HepG2 (cell line): Measurements from ENCODE around the gene GABRG3.

Experiments used
- HDAC1 ChIP-seq: sonication (generic); formaldehyde crosslinking; IDR thresholded peaks from 2 replicates; pipeline ENCODE4 v1.5.1; 2020; ENCODE audit warnings: mild to moderate bottlenecking, missing genetic modification reagents
- KDM4B ChIP-seq: sonication (generic); formaldehyde crosslinking; IDR thresholded peaks from 2 replicates; pipeline ENCODE4 v1.4.0; 2020; ENCODE audit warnings: missing genetic modification reagents
- SNAI1 ChIP-seq: sonication (generic); formaldehyde crosslinking; IDR thresholded peaks from 2 replicates; pipeline ENCODE4 v1.5.0; 2020; ENCODE audit warnings: mild to moderate bottlenecking, missing genetic modification reagents, borderline replicate concordance
- SRF ChIP-seq: IDR thresholded peaks from 2 replicates; pipeline ENCODE4 v1.6.1; 2011; ENCODE audit warnings: mild to moderate bottlenecking, low read depth, low read length, moderate library complexity
- ZNF274 ChIP-seq: sonication (generic); formaldehyde crosslinking; IDR thresholded peaks from 2 replicates; pipeline ENCODE4 v1.5.1; 2020; ENCODE audit warnings: mild to moderate bottlenecking, missing genetic modification reagents
- TF ChIP-seq, protein P1 (sequence below): sonication (generic); formaldehyde crosslinking; conservative IDR thresholded peaks from 2 replicates; pipeline ENCODE4 v1.8.0; 2022; ENCODE audit warnings: low read depth, missing genetic modification reagents
- TF ChIP-seq, protein P2 (sequence below): sonication (generic); formaldehyde crosslinking; IDR thresholded peaks from 2 replicates; pipeline ENCODE4 v1.5.0; 2020; ENCODE audit warnings: mild to moderate bottlenecking, missing genetic modification reagents, moderate library complexity
- TF ChIP-seq, protein P3 (sequence below): IDR thresholded peaks from 2 replicates; pipeline ENCODE4 v1.6.1; 2012; ENCODE audit warnings: inconsistent platforms

DNA sequence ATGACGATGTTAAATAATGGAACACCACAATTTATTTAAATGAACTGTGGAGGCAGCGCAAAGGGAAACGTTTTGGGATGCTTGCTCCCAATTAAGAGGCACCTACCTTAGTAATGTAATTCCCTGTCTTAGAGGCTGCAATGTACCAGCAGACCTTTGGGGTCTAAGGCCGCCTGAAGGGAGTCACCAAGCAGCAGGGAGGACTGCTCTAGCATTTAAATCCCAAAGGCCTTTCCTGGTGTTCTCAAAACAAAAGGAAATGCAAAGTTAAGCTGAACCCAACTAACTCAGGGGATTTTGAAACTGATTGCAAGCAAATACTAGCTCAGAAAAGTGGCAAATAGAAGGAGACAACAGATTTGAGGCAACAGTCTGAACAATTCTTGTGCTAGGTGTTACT is 510.8 kb downstream of the GABRG3 start:
- TF ChIP-seq, protein P1, sequence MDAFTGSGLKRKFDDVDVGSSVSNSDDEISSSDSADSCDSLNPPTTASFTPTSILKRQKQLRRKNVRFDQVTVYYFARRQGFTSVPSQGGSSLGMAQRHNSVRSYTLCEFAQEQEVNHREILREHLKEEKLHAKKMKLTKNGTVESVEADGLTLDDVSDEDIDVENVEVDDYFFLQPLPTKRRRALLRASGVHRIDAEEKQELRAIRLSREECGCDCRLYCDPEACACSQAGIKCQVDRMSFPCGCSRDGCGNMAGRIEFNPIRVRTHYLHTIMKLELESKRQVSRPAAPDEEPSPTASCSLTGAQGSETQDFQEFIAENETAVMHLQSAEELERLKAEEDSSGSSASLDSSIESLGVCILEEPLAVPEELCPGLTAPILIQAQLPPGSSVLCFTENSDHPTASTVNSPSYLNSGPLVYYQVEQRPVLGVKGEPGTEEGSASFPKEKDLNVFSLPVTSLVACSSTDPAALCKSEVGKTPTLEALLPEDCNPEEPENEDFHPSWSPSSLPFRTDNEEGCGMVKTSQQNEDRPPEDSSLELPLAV (CRISPR knock-in tag), result no peak
- TF ChIP-seq KDM4B (CRISPR knock-in tag) (no peak), ZNF274 (CRISPR knock-in tag) (no peak), HDAC1 (CRISPR knock-in tag) (no peak), SRF (no peak), SNAI1 (CRISPR knock-in tag) (no peak)
- TF ChIP-seq, protein P2, sequence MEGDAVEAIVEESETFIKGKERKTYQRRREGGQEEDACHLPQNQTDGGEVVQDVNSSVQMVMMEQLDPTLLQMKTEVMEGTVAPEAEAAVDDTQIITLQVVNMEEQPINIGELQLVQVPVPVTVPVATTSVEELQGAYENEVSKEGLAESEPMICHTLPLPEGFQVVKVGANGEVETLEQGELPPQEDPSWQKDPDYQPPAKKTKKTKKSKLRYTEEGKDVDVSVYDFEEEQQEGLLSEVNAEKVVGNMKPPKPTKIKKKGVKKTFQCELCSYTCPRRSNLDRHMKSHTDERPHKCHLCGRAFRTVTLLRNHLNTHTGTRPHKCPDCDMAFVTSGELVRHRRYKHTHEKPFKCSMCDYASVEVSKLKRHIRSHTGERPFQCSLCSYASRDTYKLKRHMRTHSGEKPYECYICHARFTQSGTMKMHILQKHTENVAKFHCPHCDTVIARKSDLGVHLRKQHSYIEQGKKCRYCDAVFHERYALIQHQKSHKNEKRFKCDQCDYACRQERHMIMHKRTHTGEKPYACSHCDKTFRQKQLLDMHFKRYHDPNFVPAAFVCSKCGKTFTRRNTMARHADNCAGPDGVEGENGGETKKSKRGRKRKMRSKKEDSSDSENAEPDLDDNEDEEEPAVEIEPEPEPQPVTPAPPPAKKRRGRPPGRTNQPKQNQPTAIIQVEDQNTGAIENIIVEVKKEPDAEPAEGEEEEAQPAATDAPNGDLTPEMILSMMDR, result no peak
- TF ChIP-seq, protein P3, sequence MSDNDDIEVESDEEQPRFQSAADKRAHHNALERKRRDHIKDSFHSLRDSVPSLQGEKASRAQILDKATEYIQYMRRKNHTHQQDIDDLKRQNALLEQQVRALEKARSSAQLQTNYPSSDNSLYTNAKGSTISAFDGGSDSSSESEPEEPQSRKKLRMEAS, result no peak
